HepG2 (cell line): ENCODE data around the gene SRR. TPM values are rescaled to one million over a fixed set of nuclear protein-coding genes. Genes with fewer than 3 reads are reported as not detected.

Experiments
- ATF7-NPFF ChIP-seq: sonication (generic); formaldehyde crosslinking; IDR thresholded peaks from 2 replicates; pipeline ENCODE4 v1.8.1; 2023; ENCODE audit warnings: mild to moderate bottlenecking, low read depth, missing genetic modification reagents, moderate library complexity
- BRD4 ChIP-seq: sonication (generic); formaldehyde crosslinking; IDR thresholded peaks from 2 replicates; pipeline ENCODE4 v1.4.0; 2020; ENCODE audit warnings: missing genetic modification reagents
- CHCHD3 ChIP-seq: sonication (generic); formaldehyde crosslinking; IDR thresholded peaks from 2 replicates; pipeline ENCODE4 v1.8.0; 2022; ENCODE audit warnings: mild to moderate bottlenecking, missing genetic modification reagents, moderate library complexity
- FOXA1 ChIP-seq, 2 experiments: fragments of 450-650 bp in 1 of 2; sonication (generic) in 1 of 2; formaldehyde crosslinking in 1 of 2; IDR thresholded peaks; 2 replicates each; pipeline versions ENCODE4 v1.4.0 to v1.6.1; 2016 to 2020; ENCODE audit warnings: missing genetic modification reagents in 1 of 2
- KDM5A ChIP-seq: fragments of 200-600 bp; sonication (generic); IDR thresholded peaks from 2 replicates; pipeline ENCODE4 v1.7.0; 2018; ENCODE audit warnings: antibody characterized with exemption, mild to moderate bottlenecking, low read length, borderline replicate concordance
- MNT ChIP-seq: fragments of 450-650 bp; IDR thresholded peaks from 2 replicates; pipeline ENCODE4 v1.6.1; 2016
- MTA3 ChIP-seq: sonication (generic); formaldehyde crosslinking; IDR thresholded peaks from 2 replicates; pipeline ENCODE4 v1.4.0; 2020; ENCODE audit warnings: missing genetic modification reagents
- MXD4 ChIP-seq: IDR thresholded peaks from 2 replicates; pipeline ENCODE4 v1.6.1; 2016; ENCODE audit warnings: mild to moderate bottlenecking, missing biosample characterization, missing genetic modification reagents
- NR2C2 ChIP-seq: sonication (generic); formaldehyde crosslinking; IDR thresholded peaks from 2 replicates; pipeline ENCODE4 v1.4.0; 2020; ENCODE audit warnings: missing genetic modification reagents, mild to moderate bottlenecking, moderate library complexity, borderline replicate concordance
- POLR2AphosphoS5 ChIP-seq: IDR thresholded peaks from 2 replicates; pipeline ENCODE4 v1.6.1; 2012; ENCODE audit warnings: low read depth, low read length
- POLR2G ChIP-seq: fragments of 200-400 bp; formaldehyde crosslinking; IDR thresholded peaks from 2 replicates; pipeline ENCODE4 v1.6.1; 2018; ENCODE audit warnings: mild to moderate bottlenecking, low read depth, low read length, moderate library complexity
- PRDM10 ChIP-seq: sonication (generic); formaldehyde crosslinking; IDR thresholded peaks from 2 replicates; pipeline ENCODE4 v1.4.0; 2020; ENCODE audit warnings: low read depth, missing genetic modification reagents
- RFX3 ChIP-seq: IDR thresholded peaks from 2 replicates; pipeline ENCODE4 v1.6.1; 2016; ENCODE audit warnings: missing biosample characterization, missing genetic modification reagents
- RXRA ChIP-seq: sonication (generic); formaldehyde crosslinking; IDR thresholded peaks from 2 replicates; pipeline ENCODE4 v1.5.1; 2020; ENCODE audit warnings: missing genetic modification reagents
- SMAD3 ChIP-seq: sonication (generic); formaldehyde crosslinking; IDR thresholded peaks from 2 replicates; pipeline ENCODE4 v1.4.0; 2020; ENCODE audit warnings: missing genetic modification reagents
- SP1 ChIP-seq, 2 experiments: fragments of 450-650 bp in 1 of 2; sonication (generic) in 1 of 2; formaldehyde crosslinking in 1 of 2; IDR thresholded peaks; 2 replicates each; pipeline versions ENCODE4 v1.4.0 to v1.6.1; 2016 to 2020; ENCODE audit warnings: missing genetic modification reagents in 1 of 2
- ZNF18 ChIP-seq: sonication (generic); formaldehyde crosslinking; IDR thresholded peaks from 2 replicates; pipeline ENCODE4 v1.8.0; 2022; ENCODE audit warnings: mild to moderate bottlenecking, missing genetic modification reagents; ENCODE audit not compliant: insufficient replicate concordance
- ZNF574 ChIP-seq: sonication (generic); formaldehyde crosslinking; IDR thresholded peaks from 2 replicates; pipeline ENCODE4 v1.4.0; 2020; ENCODE audit warnings: missing genetic modification reagents
- polyA plus RNA-seq, 8 experiments: library from polyadenylated mRNA; depleted of rRNA in 3 of 8; stranded (reverse) in 7 of 8; unstranded in 1 of 8; fragments of >200 nt; fragmentation: Illumina TruSeq in 4 of 8; extraction: Trizol in 4 of 8; gene quantifications; 2 replicates each; pipeline versions ENCODE4 v1.2.1 to v1.2.3, GENCODE V29; 2011 to 2016; ENCODE audit warnings: low read depth in 4 of 8, missing spikeins in 1 of 8, mixed read lengths in 1 of 8; ENCODE audit not compliant: insufficient read depth in 1 of 8
- total RNA-seq, 5 experiments: library from RNA; depleted of rRNA; stranded (reverse); fragments of >200 nt; fragmentation: Illumina TruSeq; extraction: Trizol; gene quantifications; 2 replicates each; pipeline ENCODE4 v1.2.3, GENCODE V29; 2016; ENCODE audit warnings: low read depth in 1 of 5

The SRR gene
- total and polyA plus RNA-seq, 2 of the 13 experiments (the other 11 are each of a cell fraction or from before 2014, with no cell fraction given) = 3.6 to 7.8 TPM

- TF ChIP-seq ZNF574 (CRISPR knock-in tag) = peak; percentile 61
- peak; percentile 68; the same call in 1 of the 2 replicates for TF ChIP-seq ATF7-NPFF
- no peak; the same call in 1 of the 2 replicates for TF ChIP-seq MNT
- TF ChIP-seq SP1 (IDR thresholded peaks at IDR 0.05) = no peak
- peak; percentile 73 for TF ChIP-seq SP1 (CRISPR knock-in tag; IDR thresholded peaks at IDR 0.05)
- TF ChIP-seq KDM5A = peak; percentile 64; the same call in 1 of the 2 replicates
- no peak for TF ChIP-seq MXD4
- TF ChIP-seq RXRA (CRISPR knock-in tag) = peak; percentile 65; the same call in 1 of the 2 replicates
- no peak for TF ChIP-seq PRDM10
- TF ChIP-seq POLR2G = peak; percentile 88
- no peak for TF ChIP-seq FOXA1 (IDR thresholded peaks at IDR 0.05)
- TF ChIP-seq FOXA1 (CRISPR knock-in tag; IDR thresholded peaks at IDR 0.05) = no peak
- TF ChIP-seq RFX3 (CRISPR knock-in tag) = no peak
- TF ChIP-seq POLR2AphosphoS5 = peak; percentile 65
- TF ChIP-seq CHCHD3 (CRISPR knock-in tag) = no peak
- TF ChIP-seq MTA3 (CRISPR knock-in tag) = no peak
- peak; percentile 58; the same call in 1 of the 2 replicates for TF ChIP-seq NR2C2 (CRISPR knock-in tag)
- 0 out of 2 replicates have a peak, but pooled peaks have one; percentile 16 for TF ChIP-seq BRD4 (CRISPR knock-in tag)
- TF ChIP-seq SMAD3 (CRISPR knock-in tag) = no peak
- peak; percentile 49 for TF ChIP-seq ZNF18 (CRISPR knock-in tag)
Observed at GRCh38 chr17:2303204-2304188, at the start of gene SRR, which contains the start of gene SMG6 (continued).
